ENCODE measurements around the gene AP1S2.

Gene AP1S2

GRCh38 chrX:15858051-15858450 is 3.4 kb upstream of the AP1S2 start:
- no peak overlapping the region for H3K4me3 ChIP-seq (ENCODE audit: low read depth, low read length)
- no peak for TF ChIP-seq CTCF (IDR thresholded peaks at IDR 0.05; ENCODE audit: insufficient read depth, low read length, missing control alignments)
- POLR2A ChIA-PET, result no interaction called here
- no peak for DNase-seq (ENCODE audit: low read depth, low spot score)
- CTCF ChIA-PET, result no interaction called here

- DNase-seq (ENCODE audit: low read depth, low spot score), result no peak
- no peak overlapping the region for H3K4me3 ChIP-seq (ENCODE audit: low read depth, low read length)
- TF ChIP-seq CTCF (IDR thresholded peaks at IDR 0.05; ENCODE audit: insufficient read depth, low read length, missing control alignments), result no peak
- ChIA-PET CTCF (no interaction called here), POLR2A (no interaction called here)
Observed at GRCh38 chrX:15856636-15857035, 2.0 kb upstream of the AP1S2 start.

GRCh38 chrX:15856222-15856587 is 1.6 kb upstream of the AP1S2 start:
- CTCF ChIA-PET, result no interaction called here
- DNase-seq (ENCODE audit: low read depth, low spot score), result no peak
- no peak for TF ChIP-seq CTCF (IDR thresholded peaks at IDR 0.05; ENCODE audit: insufficient read depth, low read length, missing control alignments)
- POLR2A ChIA-PET, result no interaction called here
- H3K4me3 ChIP-seq (ENCODE audit: low read depth, low read length), result no peak overlapping the region

GRCh38 chrX:15855568-15856221 is 1.1 kb upstream of the AP1S2 start:
- POLR2A ChIA-PET, result no interaction called here
- TF ChIP-seq CTCF (IDR thresholded peaks at IDR 0.05; ENCODE audit: insufficient read depth, low read length, missing control alignments), result no peak
- CTCF ChIA-PET, result no interaction called here
- peak overlapping the region; percentile 67 for H3K4me3 ChIP-seq (ENCODE audit: low read depth, low read length)
- DNase-seq (ENCODE audit: low read depth, low spot score), result no peak

- ChIA-PET CTCF (no interaction called here), POLR2A (no interaction called here)
- H3K4me3 ChIP-seq (ENCODE audit: low read depth, low read length), result peak overlapping the region; percentile 67
- no peak for DNase-seq (ENCODE audit: low read depth, low spot score)
- TF ChIP-seq CTCF (IDR thresholded peaks at IDR 0.05; ENCODE audit: insufficient read depth, low read length, missing control alignments), result no peak
Observed at GRCh38 chrX:15854080-15854655, 445 bp downstream of the AP1S2 start.

- ChIA-PET POLR2A (no interaction called here), CTCF (no interaction called here)
- H3K4me3 ChIP-seq (ENCODE audit: low read depth, low read length), result peak overlapping the region; percentile 67
- no peak for TF ChIP-seq CTCF (IDR thresholded peaks at IDR 0.05; ENCODE audit: insufficient read depth, low read length, missing control alignments)
- no peak for DNase-seq (ENCODE audit: low read depth, low spot score)
Observed at GRCh38 chrX:15853586-15854079, 980 bp downstream of the AP1S2 start.
